ENCODE results near the gene ENTPD7. TPM values are rescaled to one million over a fixed set of nuclear protein-coding genes. Genes with fewer than 3 reads are reported as not detected.

ENTPD7 gene
- total and polyA plus RNA-seq, 7 donors = 1.2 to 6.6 (median 3.5) TPM

DNA sequence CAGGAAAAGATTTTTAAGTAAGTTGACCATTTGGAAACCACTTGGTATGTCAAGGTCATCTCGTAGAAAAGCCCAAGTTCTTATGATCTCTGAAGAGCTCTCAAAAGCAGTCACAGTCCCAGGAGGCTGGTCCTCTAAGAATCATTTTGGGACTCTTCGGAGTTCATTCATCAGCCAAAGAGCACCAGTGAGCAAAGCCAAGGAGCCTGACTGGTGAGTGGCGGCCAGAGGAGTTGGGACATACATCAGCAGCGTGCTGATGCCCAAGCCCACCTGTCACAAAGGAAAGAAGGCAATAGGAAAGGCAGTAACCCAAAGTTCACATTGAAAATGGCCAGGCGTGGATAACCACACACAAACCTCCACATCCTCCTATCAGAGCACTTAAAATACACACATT lies 55.1 kb downstream of the ENTPD7 start:
- no peaks in the 10 kb centered on the region for H3K9me3 ChIP-seq
- intact Hi-C loops (cut with DNase I) = loop anchor here (5.0 kb wide), 1 partner anchor 282 kb away; the partner anchor contains the start of gene GOT1
- WGBS, 2 donors = 92 to 94% methylated on average over 5 of the region's 5 CpGs
- H3K36me3 ChIP-seq = peaks cover 0 to 74% (median 22%) of the 10 kb centered on the region in 4 donors
- DNase-seq = no peak
- H3K4me3 ChIP-seq = no peak overlapping the region
- TF ChIP-seq CTCF (IDR thresholded peaks at IDR 0.05) (no peak), POLR2AphosphoS5 (IDR thresholded peaks at IDR 0.05) (no peak), EP300 (IDR thresholded peaks at IDR 0.05) (no peak), POLR2A (IDR thresholded peaks at IDR 0.05) (no peak)
- H3K27me3 ChIP-seq = no peaks in the 10 kb centered on the region
- H3K4me1 ChIP-seq = peaks cover 0 to 15% (median 14%) of the 10 kb centered on the region in 4 donors
- H3K27ac ChIP-seq = no peak overlapping the region

DNA sequence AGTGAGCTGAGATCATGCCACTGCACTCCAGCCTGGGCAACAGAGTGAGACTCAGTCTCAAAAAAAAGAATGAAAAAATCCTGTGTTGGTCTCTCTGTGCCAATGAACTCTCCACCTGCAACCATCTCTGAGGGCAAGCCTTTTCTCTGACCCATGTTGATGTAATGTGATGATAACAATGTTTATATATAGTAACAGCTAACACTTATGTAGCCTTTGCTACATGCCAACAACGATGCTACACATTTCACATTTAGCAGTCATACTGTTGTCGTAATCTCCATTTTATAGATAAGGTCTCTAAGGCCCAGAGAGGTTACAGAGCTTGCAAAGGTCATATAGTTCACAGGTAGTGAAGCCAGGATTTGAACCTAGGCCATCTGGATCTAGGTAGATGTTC lies 61.1 kb downstream of the ENTPD7 start:
- intact Hi-C loops (cut with DNase I) = no loop called here
- H3K36me3 ChIP-seq = peaks cover 10 to 95% (median 45%) of the 10 kb centered on the region in 4 donors

GRCh38 chr10:99730026-99730425 lies 70.7 kb downstream of the ENTPD7 start:
- no peak overlapping the region for H3K4me3 ChIP-seq
- H3K36me3 ChIP-seq = peaks cover 0 to 36% (median 11%) of the 10 kb centered on the region in 4 donors
- 98 to 100% methylated on average over 1 of the region's 1 CpG for WGBS, 2 donors
- peaks cover 0 to 27% (median 22%) of the 10 kb centered on the region in 4 donors for H3K4me1 ChIP-seq
- H3K27me3 ChIP-seq = no peaks in the 10 kb centered on the region
- no peak for DNase-seq
- TF ChIP-seq CTCF (IDR thresholded peaks at IDR 0.05) (no peak), POLR2AphosphoS5 (IDR thresholded peaks at IDR 0.05) (no peak), POLR2A (IDR thresholded peaks at IDR 0.05) (no peak), EP300 (IDR thresholded peaks at IDR 0.05) (no peak)
- H3K27ac ChIP-seq = no peak overlapping the region
- intact Hi-C loops (cut with DNase I) = no loop called here
- H3K9me3 ChIP-seq = no peaks in the 10 kb centered on the region

More for the DNA sequence above, 61.1 kb downstream of the ENTPD7 start:
- DNase-seq = no peak
- TF ChIP-seq POLR2AphosphoS5 (IDR thresholded peaks at IDR 0.05) (no peak), EP300 (IDR thresholded peaks at IDR 0.05) (no peak), POLR2A (IDR thresholded peaks at IDR 0.05) (no peak), CTCF (IDR thresholded peaks at IDR 0.05) (no peak)
- Histone ChIP-seq H3K4me3 (no peak overlapping the region), H3K9me3 (no peaks in the 10 kb centered on the region), H3K4me1 (no peaks in the 10 kb centered on the region), H3K27me3 (no peaks in the 10 kb centered on the region), H3K27ac (no peak overlapping the region)
- 86 to 90% methylated on average over 2 of the region's 2 CpGs for WGBS, 2 donors

GRCh38 chr10:99731306-99732032 lies 72.2 kb downstream of the ENTPD7 start:
- H3K36me3 ChIP-seq = peaks cover 0 to 30% (median 4%) of the 10 kb centered on the region in 4 donors
- peaks cover 0 to 32% (median 22%) of the 10 kb centered on the region in 4 donors for H3K4me1 ChIP-seq
- H3K27ac ChIP-seq = peak overlapping the region; percentile 88 to 96 (median 95)
- no peak for DNase-seq
- peak overlapping the region; percentile 74 to 93 (median 78) for H3K4me3 ChIP-seq
- TF ChIP-seq POLR2A (IDR thresholded peaks at IDR 0.05) (no peak), POLR2AphosphoS5 (IDR thresholded peaks at IDR 0.05) (no peak), CTCF (IDR thresholded peaks at IDR 0.05) (no peak), EP300 (IDR thresholded peaks at IDR 0.05) (no peak)
- H3K9me3 ChIP-seq = no peaks in the 10 kb centered on the region
- no peaks in the 10 kb centered on the region for H3K27me3 ChIP-seq
- intact Hi-C loops (cut with DNase I) = loop anchor here (1.0 kb wide), 1 partner anchor 110 kb away; no protein-coding TSS in a partner anchor
- 3 to 5% methylated on average over 16 of the region's 16 CpGs for WGBS, 2 donors

Measured in sigmoid colon (tissue), 7 donors.